ENCODE measurements around the gene PNPLA6. TPM values are rescaled to one million over a fixed set of nuclear protein-coding genes. Genes with fewer than 3 reads are reported as not detected.

The PNPLA6 gene
- total and polyA plus RNA-seq, 2 of the 13 experiments (the other 11 are each of a cell fraction or from before 2014, with no cell fraction given), result 24.9 to 28.2 TPM

- TF ChIP-seq ZSCAN22 (CRISPR knock-in tag; IDR thresholded peaks at IDR 0.05), result peak; percentile 81
- TF ChIP-seq ELF3 (CRISPR knock-in tag; IDR thresholded peaks at IDR 0.05), result peak; percentile 48; the same call in 1 of the 2 replicates
- peak; percentile 70 for TF ChIP-seq UBTF (CRISPR knock-in tag; IDR thresholded peaks at IDR 0.05)
- TF ChIP-seq ZNF292 (CRISPR knock-in tag; IDR thresholded peaks at IDR 0.05; ENCODE audit: borderline replicate concordance, low read depth), result peak; percentile 98
- TF ChIP-seq ZBTB4 (CRISPR knock-in tag; IDR thresholded peaks at IDR 0.05; ENCODE audit: borderline replicate concordance), result peak; percentile 40; the same call in 1 of the 2 replicates
- 0 out of 2 replicates have a peak, but pooled peaks have one; percentile 8 for TF ChIP-seq POGZ (CRISPR knock-in tag; IDR thresholded peaks at IDR 0.05)
- TF ChIP-seq ZUFSP (CRISPR knock-in tag; IDR thresholded peaks at IDR 0.05; ENCODE audit: borderline replicate concordance), result no peak
- TF ChIP-seq MED1 (CRISPR knock-in tag; IDR thresholded peaks at IDR 0.05), result peak; percentile 49; the same call in 1 of the 2 replicates
- TF ChIP-seq ZFX (CRISPR knock-in tag; IDR thresholded peaks at IDR 0.05; ENCODE audit: low read depth), result peak; percentile 92
- TF ChIP-seq SOX13 (IDR thresholded peaks at IDR 0.05), result no peak
- no peak; a peak in 1 of 4 replicates for TF ChIP-seq SOX13 (CRISPR knock-in tag; conservative IDR thresholded peaks at IDR 0.05 in 1 of 2, IDR thresholded peaks at IDR 0.05 in 1 of 2)
- TF ChIP-seq YEATS2 (CRISPR knock-in tag; IDR thresholded peaks at IDR 0.05; ENCODE audit: borderline replicate concordance), result peak; percentile 33; the same call in 1 of the 2 replicates
- 0 out of 2 replicates have a peak, but pooled peaks have one; percentile 53 for TF ChIP-seq ZNF614 (CRISPR knock-in tag; IDR thresholded peaks at IDR 0.05; ENCODE audit: borderline replicate concordance)
- no peak for TF ChIP-seq NFYB (CRISPR knock-in tag; IDR thresholded peaks at IDR 0.05)
- TF ChIP-seq HNRNPK (IDR thresholded peaks at IDR 0.05; ENCODE audit: low read depth, low read length, poor library complexity, severe bottlenecking), result peak; percentile 38
- no peak for TF ChIP-seq ZNF432 (CRISPR knock-in tag; IDR thresholded peaks at IDR 0.05; ENCODE audit: borderline replicate concordance)
- peak; percentile 14; the same call in 1 of the 2 replicates for TF ChIP-seq MEF2D (CRISPR knock-in tag; IDR thresholded peaks at IDR 0.05)
- TF ChIP-seq ZBTB38 (CRISPR knock-in tag; IDR thresholded peaks at IDR 0.05), result peak; percentile 49; the same call in 1 of the 2 replicates
These were observed 41.0 kb upstream of the PNPLA6 start (continued) for GRCh38 chr19:7494416-7495098.

All from HepG2 (cell line).